HCT116 (cell line): ENCODE measurements around the gene CNGA3. TPM values are rescaled to one million over a fixed set of nuclear protein-coding genes. Genes with fewer than 3 reads are reported as not detected.

ENCODE experiments used
- ATAC-seq: fragments of 200-7000 bp; cut with Tn5 transposase; 2 replicates; pipeline ENCODE4 v1.9.1; 2020; ENCODE audit warnings: mild to moderate bottlenecking, moderate library complexity
- BruUV-seq: library from RNA; stranded (reverse); fragments of 400-500 nt; replicated peaks from 2 replicates; lab custom pipeline; 2021; lab: Mats Ljungman, UMichigan
- CTCF ChIA-PET: fragments of 300-600 bp; sonication (Branson Sonifier 250); formaldehyde crosslinking; loops from one replicate; lab custom pipeline; 2021; ENCODE audit warnings: antibody characterized with exemption; lab: Charles Lee
- POLR2A ChIA-PET: fragments of 300-600, 350-600 bp; sonication (Branson Sonifier 250); formaldehyde crosslinking; loops from one replicate; lab custom pipeline; 2021; ENCODE audit warnings: antibody characterized with exemption; lab: Charles Lee
- RAD21 ChIA-PET, 2 experiments: fragments of 300-600 bp; sonication (Branson Sonifier 250); formaldehyde crosslinking; loops; one replicate each; lab custom pipeline; 2023; ENCODE audit warnings: low total read pairs in 2 of 2; ENCODE audit not compliant: uncharacterized antibody in 2 of 2, unreplicated experiment in 2 of 2, low non-redundant PET in 1 of 2; lab: Charles Lee
- DNase-seq: peaks from one replicate; pipeline ENCODE4 v3.0.0-alpha.2; 2010; ENCODE audit warnings: low read depth, low spot score
- H2AFZ ChIP-seq: fragments of 200-600 bp; shearing (Covaris generic), sonication (generic); 2 replicates; pipeline ENCODE4 v1.6.1; 2017; ENCODE audit warnings: low read depth, mixed run types, mixed read lengths, antibody characterized with exemption, low read length; ENCODE audit not compliant: poor library complexity, severe bottlenecking
- H3K27ac ChIP-seq: 2 replicates; pipeline ENCODE4 v1.5.1; 2012; ENCODE audit warnings: low read depth, low read length
- H3K27me3 ChIP-seq: fragments of 200-600 bp; sonication (generic); 2 replicates; pipeline ENCODE4 v1.6.1; 2016; ENCODE audit warnings: mixed run types, low read length, mixed read lengths; ENCODE audit not compliant: insufficient read depth
- H3K36me3 ChIP-seq, 2 experiments: fragments of 200-500 bp in 1 of 2; fragments of 200-600 bp in 1 of 2; sonication (Bioruptor generic) in 1 of 2; sonication (generic) in 1 of 2; 2 replicates each; pipeline versions ENCODE4 v1.5.1 to v1.6.1; 2014 to 2016; ENCODE audit warnings: low read length in 2 of 2, inconsistent platforms in 1 of 2, mixed read lengths in 1 of 2, mixed run types in 1 of 2; ENCODE audit not compliant: insufficient read depth in 2 of 2, control insufficient read depth in 1 of 2
- H3K4me1 ChIP-seq, 2 experiments: fragments of 200-600 bp in 1 of 2; sonication (generic) in 1 of 2; 2 replicates each; pipeline versions ENCODE4 v1.5.1 to v1.6.1; 2012 to 2017; ENCODE audit warnings: low read length in 2 of 2, inconsistent platforms in 1 of 2, mild to moderate bottlenecking in 1 of 2, mixed read lengths in 1 of 2, mixed run types in 1 of 2, moderate library complexity in 1 of 2; ENCODE audit not compliant: insufficient read depth in 2 of 2, control insufficient read depth in 1 of 2
- H3K4me2 ChIP-seq: fragments of 200-600 bp; sonication (generic); 2 replicates; pipeline ENCODE4 v1.6.1; 2017; ENCODE audit warnings: mixed run types, low read length, mixed read lengths
- H3K4me3 ChIP-seq, 2 experiments: fragments of 200-600 bp in 1 of 2; sonication (generic) in 1 of 2; replicated peaks in 1 of 2; 2 replicates each; pipeline ENCODE4 v1.5.1; 2011 to 2016; ENCODE audit warnings: low read length in 2 of 2, control low read depth in 1 of 2, low read depth in 1 of 2, mild to moderate bottlenecking in 1 of 2, mixed read lengths in 1 of 2, mixed run types in 1 of 2
- H3K79me2 ChIP-seq: fragments of 200-600 bp; sonication (generic); 2 replicates; pipeline ENCODE4 v1.6.1; 2017; ENCODE audit warnings: mild to moderate bottlenecking, mixed run types, low read length, moderate library complexity, mixed read lengths; ENCODE audit not compliant: insufficient read depth
- H3K9ac ChIP-seq: fragments of 200-600 bp; sonication (generic); 2 replicates; pipeline ENCODE4 v1.6.1; 2016; ENCODE audit warnings: low read length, mixed read lengths
- H3K9me2 ChIP-seq: fragments of 200-600 bp; sonication (generic), shearing (Covaris generic); 2 replicates; pipeline ENCODE4 v1.6.1; 2017; ENCODE audit warnings: mixed run types, mild to moderate bottlenecking, moderate library complexity; ENCODE audit not compliant: insufficient read depth
- H3K9me3 ChIP-seq, 2 experiments: fragments of 200-500 bp in 1 of 2; fragments of 200-600 bp in 1 of 2; sonication (Bioruptor generic) in 1 of 2; sonication (generic) in 1 of 2; 2 replicates each; pipeline ENCODE4 v1.6.1; 2014 to 2017; ENCODE audit warnings: low read length in 2 of 2, mixed read lengths in 2 of 2, inconsistent platforms in 1 of 2, low read depth in 1 of 2, mild to moderate bottlenecking in 1 of 2, mixed run types in 1 of 2, moderate library complexity in 1 of 2; ENCODE audit not compliant: control insufficient read depth in 1 of 2, insufficient read depth in 1 of 2
- H4K20me1 ChIP-seq: fragments of 200-600 bp; sonication (generic), shearing (Covaris generic); 2 replicates; pipeline ENCODE4 v1.6.1; 2017; ENCODE audit warnings: mixed run types, mild to moderate bottlenecking, moderate library complexity; ENCODE audit not compliant: insufficient read depth
- EGR1 ChIP-seq: IDR thresholded peaks from 2 replicates; pipeline ENCODE4 v1.6.1; 2012; ENCODE audit warnings: low read depth
- ELF1 ChIP-seq: IDR thresholded peaks from 2 replicates; pipeline ENCODE4 v1.6.1; 2012; ENCODE audit warnings: low read depth, borderline replicate concordance
- EZH2 ChIP-seq: fragments of 200-600 bp; sonication (generic); IDR thresholded peaks from 2 replicates; pipeline ENCODE4 v1.6.1; 2017; ENCODE audit warnings: antibody characterized with exemption, mixed run types
- EZH2phosphoT487 ChIP-seq: fragments of 200-600 bp; IDR thresholded peaks from 2 replicates; pipeline ENCODE4 v1.6.1; 2018; ENCODE audit warnings: antibody characterized with exemption, borderline replicate concordance
- FOSL1 ChIP-seq: IDR thresholded peaks from 2 replicates; pipeline ENCODE4 v1.6.1; 2012; ENCODE audit warnings: low read depth
- JUND ChIP-seq: IDR thresholded peaks from 2 replicates; pipeline ENCODE4 v1.6.1; 2012
- POLR2A ChIP-seq: IDR thresholded peaks from 2 replicates; pipeline ENCODE4 v1.7.0; 2011; ENCODE audit warnings: borderline replicate concordance; ENCODE audit not compliant: insufficient read depth, insufficient read length; ENCODE audit errors: extremely low read depth
- POLR2AphosphoS5 ChIP-seq: IDR thresholded peaks from 2 replicates; pipeline ENCODE4 v1.6.1; 2011; ENCODE audit warnings: mild to moderate bottlenecking, low read depth, low read length, moderate library complexity
- RAD21 ChIP-seq: IDR thresholded peaks from 2 replicates; pipeline ENCODE4 v1.6.1; 2012; ENCODE audit warnings: low read depth, mild to moderate bottlenecking
- SRF ChIP-seq: IDR thresholded peaks from 2 replicates; pipeline ENCODE4 v1.6.1; 2012; ENCODE audit warnings: low read depth
- TCF7L2 ChIP-seq: IDR thresholded peaks from 2 replicates; pipeline ENCODE4 v1.7.0; 2011; ENCODE audit warnings: borderline replicate concordance, inconsistent platforms; ENCODE audit not compliant: insufficient read depth, insufficient read length; ENCODE audit errors: extremely low read depth
- ZNF274 ChIP-seq: fragments of 200-500 bp; sonication (Bioruptor generic); IDR thresholded peaks from 2 replicates; pipeline ENCODE4 v1.6.1; 2014; ENCODE audit warnings: mild to moderate bottlenecking, low read depth, low read length, inconsistent platforms
- intact Hi-C: fragments of 100-400 bp; cut with micrococcal nuclease; formaldehyde crosslinking; loops from 2 replicates; pipeline ENCODE4 v1.10.0; 2022
- total RNA-seq: library from RNA; stranded (reverse); gene quantifications from one replicate; pipeline ENCODE4 v1.2.1, GENCODE V29; 2021; ENCODE audit not compliant: unreplicated experiment
- TF ChIP-seq, protein P1 (sequence below): IDR thresholded peaks from 2 replicates; pipeline ENCODE4 v1.6.1; 2011; ENCODE audit warnings: mild to moderate bottlenecking, low read length, moderate library complexity; ENCODE audit not compliant: insufficient replicate concordance; ENCODE audit errors: extremely low read depth
- TF ChIP-seq, protein P2 (sequence below): IDR thresholded peaks from 2 replicates; pipeline ENCODE4 v1.6.1; 2012; ENCODE audit warnings: low read depth
- TF ChIP-seq, protein P3 (sequence below), 3 experiments: fragments of 200-600 bp in 1 of 3; sonication (generic) in 1 of 3; IDR thresholded peaks in 2 of 3; conservative IDR thresholded peaks in 1 of 3; 2 replicates each; pipeline ENCODE4 v1.5.1; 2012 to 2017; ENCODE audit warnings: low read depth in 2 of 3, low read length in 2 of 3, antibody characterized with exemption in 1 of 3, borderline replicate concordance in 1 of 3, control low read depth in 1 of 3, mild to moderate bottlenecking in 1 of 3, mixed read lengths in 1 of 3, mixed run types in 1 of 3, moderate library complexity in 1 of 3; ENCODE audit not compliant: insufficient read depth in 1 of 3
- TF ChIP-seq, protein P4 (sequence below): IDR thresholded peaks from 2 replicates; pipeline ENCODE4 v1.6.1; 2012
- TF ChIP-seq, protein P5 (sequence below): IDR thresholded peaks from 2 replicates; pipeline ENCODE4 v1.6.1; 2012

The CNGA3 gene
- total RNA-seq, 1 experiment from 2014 or later, result not detected

DNA sequence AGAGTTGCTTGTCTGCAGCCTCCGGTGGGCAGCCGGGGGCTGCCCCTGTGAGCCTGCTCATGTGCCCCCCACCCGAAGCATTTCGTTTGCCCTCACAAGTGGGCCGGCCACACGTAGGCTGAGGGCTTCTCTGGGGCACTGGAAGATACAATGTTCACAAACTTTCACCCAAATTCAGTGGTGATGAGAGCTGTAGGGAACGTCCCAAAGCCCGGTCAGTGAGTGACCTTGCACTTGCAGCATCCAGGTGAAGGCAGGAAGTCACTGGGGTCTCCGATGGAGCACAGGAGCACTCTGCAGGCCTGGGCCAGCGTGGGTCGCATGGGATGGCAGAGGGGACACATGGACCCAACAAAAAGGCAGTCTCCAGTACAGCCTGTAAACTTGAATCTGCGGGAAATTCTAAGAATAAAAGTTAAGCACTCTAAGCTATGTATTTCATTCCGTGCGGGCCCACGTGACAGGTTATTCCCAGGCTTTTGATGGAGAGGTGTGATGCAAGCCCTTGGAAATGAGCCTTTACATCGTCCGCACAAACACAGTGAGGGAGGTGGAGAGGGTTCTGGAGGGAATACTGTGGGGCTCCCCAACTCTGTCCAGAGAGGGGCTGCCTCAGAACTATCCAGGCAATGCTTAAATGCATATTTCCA lies 42.5 kb downstream of the CNGA3 start:
- Histone ChIP-seq H4K20me1 (no peaks in the 10 kb centered on the region), H2AFZ (no peak overlapping the region), H3K79me2 (no peaks in the 10 kb centered on the region), H3K27me3 (no peaks in the 10 kb centered on the region), H3K4me2 (no peak overlapping the region)
- intact Hi-C loops, result loop anchor here (5.0 to 10.0 kb wide), 2 partner anchors 614 to 796 kb away; no protein-coding TSS in a partner anchor
- RAD21 ChIA-PET, result no interaction called here
- no peak for ATAC-seq
- BruUV-seq, result no TSS peak
- CTCF ChIA-PET, result no interaction called here
- TF ChIP-seq, protein P1, sequence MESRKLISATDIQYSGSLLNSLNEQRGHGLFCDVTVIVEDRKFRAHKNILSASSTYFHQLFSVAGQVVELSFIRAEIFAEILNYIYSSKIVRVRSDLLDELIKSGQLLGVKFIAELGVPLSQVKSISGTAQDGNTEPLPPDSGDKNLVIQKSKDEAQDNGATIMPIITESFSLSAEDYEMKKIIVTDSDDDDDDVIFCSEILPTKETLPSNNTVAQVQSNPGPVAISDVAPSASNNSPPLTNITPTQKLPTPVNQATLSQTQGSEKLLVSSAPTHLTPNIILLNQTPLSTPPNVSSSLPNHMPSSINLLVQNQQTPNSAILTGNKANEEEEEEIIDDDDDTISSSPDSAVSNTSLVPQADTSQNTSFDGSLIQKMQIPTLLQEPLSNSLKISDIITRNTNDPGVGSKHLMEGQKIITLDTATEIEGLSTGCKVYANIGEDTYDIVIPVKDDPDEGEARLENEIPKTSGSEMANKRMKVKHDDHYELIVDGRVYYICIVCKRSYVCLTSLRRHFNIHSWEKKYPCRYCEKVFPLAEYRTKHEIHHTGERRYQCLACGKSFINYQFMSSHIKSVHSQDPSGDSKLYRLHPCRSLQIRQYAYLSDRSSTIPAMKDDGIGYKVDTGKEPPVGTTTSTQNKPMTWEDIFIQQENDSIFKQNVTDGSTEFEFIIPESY, result no peak
- TF ChIP-seq POLR2AphosphoS5 (no peak), ZNF274 (no peak), FOSL1 (no peak), ELF1 (no peak), RAD21 (no peak), EZH2phosphoT487 (no peak), EZH2 (no peak), POLR2A (no peak), EGR1 (no peak), JUND (no peak), TCF7L2 (no peak), SRF (no peak)
- TF ChIP-seq, protein P2, sequence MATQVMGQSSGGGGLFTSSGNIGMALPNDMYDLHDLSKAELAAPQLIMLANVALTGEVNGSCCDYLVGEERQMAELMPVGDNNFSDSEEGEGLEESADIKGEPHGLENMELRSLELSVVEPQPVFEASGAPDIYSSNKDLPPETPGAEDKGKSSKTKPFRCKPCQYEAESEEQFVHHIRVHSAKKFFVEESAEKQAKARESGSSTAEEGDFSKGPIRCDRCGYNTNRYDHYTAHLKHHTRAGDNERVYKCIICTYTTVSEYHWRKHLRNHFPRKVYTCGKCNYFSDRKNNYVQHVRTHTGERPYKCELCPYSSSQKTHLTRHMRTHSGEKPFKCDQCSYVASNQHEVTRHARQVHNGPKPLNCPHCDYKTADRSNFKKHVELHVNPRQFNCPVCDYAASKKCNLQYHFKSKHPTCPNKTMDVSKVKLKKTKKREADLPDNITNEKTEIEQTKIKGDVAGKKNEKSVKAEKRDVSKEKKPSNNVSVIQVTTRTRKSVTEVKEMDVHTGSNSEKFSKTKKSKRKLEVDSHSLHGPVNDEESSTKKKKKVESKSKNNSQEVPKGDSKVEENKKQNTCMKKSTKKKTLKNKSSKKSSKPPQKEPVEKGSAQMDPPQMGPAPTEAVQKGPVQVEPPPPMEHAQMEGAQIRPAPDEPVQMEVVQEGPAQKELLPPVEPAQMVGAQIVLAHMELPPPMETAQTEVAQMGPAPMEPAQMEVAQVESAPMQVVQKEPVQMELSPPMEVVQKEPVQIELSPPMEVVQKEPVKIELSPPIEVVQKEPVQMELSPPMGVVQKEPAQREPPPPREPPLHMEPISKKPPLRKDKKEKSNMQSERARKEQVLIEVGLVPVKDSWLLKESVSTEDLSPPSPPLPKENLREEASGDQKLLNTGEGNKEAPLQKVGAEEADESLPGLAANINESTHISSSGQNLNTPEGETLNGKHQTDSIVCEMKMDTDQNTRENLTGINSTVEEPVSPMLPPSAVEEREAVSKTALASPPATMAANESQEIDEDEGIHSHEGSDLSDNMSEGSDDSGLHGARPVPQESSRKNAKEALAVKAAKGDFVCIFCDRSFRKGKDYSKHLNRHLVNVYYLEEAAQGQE, result no peak
- TF ChIP-seq, protein P3, sequence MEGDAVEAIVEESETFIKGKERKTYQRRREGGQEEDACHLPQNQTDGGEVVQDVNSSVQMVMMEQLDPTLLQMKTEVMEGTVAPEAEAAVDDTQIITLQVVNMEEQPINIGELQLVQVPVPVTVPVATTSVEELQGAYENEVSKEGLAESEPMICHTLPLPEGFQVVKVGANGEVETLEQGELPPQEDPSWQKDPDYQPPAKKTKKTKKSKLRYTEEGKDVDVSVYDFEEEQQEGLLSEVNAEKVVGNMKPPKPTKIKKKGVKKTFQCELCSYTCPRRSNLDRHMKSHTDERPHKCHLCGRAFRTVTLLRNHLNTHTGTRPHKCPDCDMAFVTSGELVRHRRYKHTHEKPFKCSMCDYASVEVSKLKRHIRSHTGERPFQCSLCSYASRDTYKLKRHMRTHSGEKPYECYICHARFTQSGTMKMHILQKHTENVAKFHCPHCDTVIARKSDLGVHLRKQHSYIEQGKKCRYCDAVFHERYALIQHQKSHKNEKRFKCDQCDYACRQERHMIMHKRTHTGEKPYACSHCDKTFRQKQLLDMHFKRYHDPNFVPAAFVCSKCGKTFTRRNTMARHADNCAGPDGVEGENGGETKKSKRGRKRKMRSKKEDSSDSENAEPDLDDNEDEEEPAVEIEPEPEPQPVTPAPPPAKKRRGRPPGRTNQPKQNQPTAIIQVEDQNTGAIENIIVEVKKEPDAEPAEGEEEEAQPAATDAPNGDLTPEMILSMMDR (IDR thresholded peaks at IDR 0.05 in 2 of 3, conservative IDR thresholded peaks at IDR 0.05 in 1 of 3; ENCODE audit: borderline replicate concordance in 1 of 3, insufficient read depth in 1 of 3, low read depth in 2 of 3, low read length in 2 of 3), result no peak
- TF ChIP-seq, protein P4, sequence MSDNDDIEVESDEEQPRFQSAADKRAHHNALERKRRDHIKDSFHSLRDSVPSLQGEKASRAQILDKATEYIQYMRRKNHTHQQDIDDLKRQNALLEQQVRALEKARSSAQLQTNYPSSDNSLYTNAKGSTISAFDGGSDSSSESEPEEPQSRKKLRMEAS, result no peak
- TF ChIP-seq, protein P5, sequence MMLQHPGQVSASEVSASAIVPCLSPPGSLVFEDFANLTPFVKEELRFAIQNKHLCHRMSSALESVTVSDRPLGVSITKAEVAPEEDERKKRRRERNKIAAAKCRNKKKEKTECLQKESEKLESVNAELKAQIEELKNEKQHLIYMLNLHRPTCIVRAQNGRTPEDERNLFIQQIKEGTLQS, result no peak
- TF ChIP-seq, all 23 proteins: peak for 0
- Histone ChIP-seq H3K36me3 (no peaks in the 10 kb centered on the region), H3K4me3 (no peak overlapping the region), H3K4me1 (0 out of 4 replicates have a peak, but pooled peaks cover 0 to 2% of the 10 kb centered on the region in 2 experiments), H3K9ac (no peak overlapping the region), H3K9me2 (no peaks in the 10 kb centered on the region), H3K27ac (no peak overlapping the region), H3K9me3 (no peaks in the 10 kb centered on the region)
- no peak for DNase-seq
- POLR2A ChIA-PET, result no interaction called here
